Esophagus muscularis mucosa (tissue), 4 donors: ENCODE measurements around the gene BTBD1.

Experiments
- EP300 ChIP-seq: sonication (generic); formaldehyde crosslinking; IDR thresholded peaks from one replicate; pipeline ENCODE4 v1.6.1; 2017; ENCODE audit warnings: antibody characterized with exemption
- POLR2AphosphoS5 ChIP-seq, 2 donors: sonication (generic); formaldehyde crosslinking; IDR thresholded peaks; one replicate each; pipeline ENCODE4 v1.6.1; 2017; ENCODE audit warnings: antibody characterized with exemption in 2 of 2
- TF ChIP-seq, protein P1 (sequence below), 3 experiments: fragments of 200-600 bp in 2 of 3; fragments of 450-650 bp in 1 of 3; sonication (generic) in 2 of 3; IDR thresholded peaks; one replicate each; pipeline ENCODE4 v1.5.1; 2017 to 2019; ENCODE audit warnings: antibody characterized with exemption in 3 of 3, mild to moderate bottlenecking in 2 of 3, moderate library complexity in 1 of 3

DNA sequence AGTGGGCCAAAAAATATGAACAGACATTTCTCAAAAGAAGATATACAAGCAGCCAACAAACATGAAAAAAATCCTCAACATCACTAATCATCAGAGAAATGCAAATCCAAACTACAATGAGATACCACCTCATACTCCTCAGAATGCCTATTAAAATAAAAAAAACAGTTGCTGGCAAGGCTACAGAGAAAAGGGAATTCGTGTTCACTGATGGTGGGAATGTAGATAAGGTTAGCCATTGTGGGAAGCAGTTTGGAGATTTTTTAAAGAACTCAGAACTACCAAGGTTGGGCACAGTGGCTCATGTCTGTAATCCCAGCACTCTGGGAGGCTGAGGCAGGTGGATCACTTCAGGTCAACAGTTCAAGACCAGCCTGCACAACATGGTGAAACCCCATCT lies 27.8 kb downstream of the BTBD1 start:
- no peak for TF ChIP-seq POLR2AphosphoS5 (IDR thresholded peaks at IDR 0.05)
- TF ChIP-seq EP300 = no peak
- TF ChIP-seq, protein P1, sequence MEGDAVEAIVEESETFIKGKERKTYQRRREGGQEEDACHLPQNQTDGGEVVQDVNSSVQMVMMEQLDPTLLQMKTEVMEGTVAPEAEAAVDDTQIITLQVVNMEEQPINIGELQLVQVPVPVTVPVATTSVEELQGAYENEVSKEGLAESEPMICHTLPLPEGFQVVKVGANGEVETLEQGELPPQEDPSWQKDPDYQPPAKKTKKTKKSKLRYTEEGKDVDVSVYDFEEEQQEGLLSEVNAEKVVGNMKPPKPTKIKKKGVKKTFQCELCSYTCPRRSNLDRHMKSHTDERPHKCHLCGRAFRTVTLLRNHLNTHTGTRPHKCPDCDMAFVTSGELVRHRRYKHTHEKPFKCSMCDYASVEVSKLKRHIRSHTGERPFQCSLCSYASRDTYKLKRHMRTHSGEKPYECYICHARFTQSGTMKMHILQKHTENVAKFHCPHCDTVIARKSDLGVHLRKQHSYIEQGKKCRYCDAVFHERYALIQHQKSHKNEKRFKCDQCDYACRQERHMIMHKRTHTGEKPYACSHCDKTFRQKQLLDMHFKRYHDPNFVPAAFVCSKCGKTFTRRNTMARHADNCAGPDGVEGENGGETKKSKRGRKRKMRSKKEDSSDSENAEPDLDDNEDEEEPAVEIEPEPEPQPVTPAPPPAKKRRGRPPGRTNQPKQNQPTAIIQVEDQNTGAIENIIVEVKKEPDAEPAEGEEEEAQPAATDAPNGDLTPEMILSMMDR (IDR thresholded peaks at IDR 0.05) = no peak
